SH-SY5Y (cell line): ENCODE measurements around the gene FAM169A.

Experiments used
- GATA2 ChIP-seq: IDR thresholded peaks from 2 replicates; pipeline ENCODE4 v1.6.1; 2011; ENCODE audit warnings: mild to moderate bottlenecking, low read depth, low read length
- GATA3 ChIP-seq: IDR thresholded peaks from 2 replicates; pipeline ENCODE4 v1.6.1; 2011; ENCODE audit warnings: low read depth, mild to moderate bottlenecking, low read length, moderate library complexity

FAM169A gene

DNA sequence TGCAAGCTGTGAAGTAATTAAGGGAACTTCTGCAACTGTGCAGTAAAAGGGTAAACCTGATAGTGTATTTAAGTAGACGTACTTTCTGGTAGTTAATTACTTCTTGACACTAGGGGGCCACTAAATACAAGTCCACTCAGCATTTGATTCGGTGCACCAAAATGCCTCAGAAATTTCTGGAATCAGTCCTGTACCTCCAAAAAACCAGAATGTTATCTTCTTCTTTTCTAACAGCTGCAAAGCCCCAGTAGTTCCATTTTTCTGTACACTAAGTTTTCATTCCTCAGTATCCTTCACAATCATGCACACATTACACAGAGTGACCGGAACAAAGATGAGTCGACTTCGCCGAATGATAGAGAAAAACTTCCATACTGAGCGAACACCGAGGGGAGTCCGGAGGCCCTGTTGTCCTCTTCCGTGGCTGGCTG is 99.8 kb downstream of the FAM169A start:
- no peak for TF ChIP-seq GATA2
- TF ChIP-seq GATA3, result no peak

DNA sequence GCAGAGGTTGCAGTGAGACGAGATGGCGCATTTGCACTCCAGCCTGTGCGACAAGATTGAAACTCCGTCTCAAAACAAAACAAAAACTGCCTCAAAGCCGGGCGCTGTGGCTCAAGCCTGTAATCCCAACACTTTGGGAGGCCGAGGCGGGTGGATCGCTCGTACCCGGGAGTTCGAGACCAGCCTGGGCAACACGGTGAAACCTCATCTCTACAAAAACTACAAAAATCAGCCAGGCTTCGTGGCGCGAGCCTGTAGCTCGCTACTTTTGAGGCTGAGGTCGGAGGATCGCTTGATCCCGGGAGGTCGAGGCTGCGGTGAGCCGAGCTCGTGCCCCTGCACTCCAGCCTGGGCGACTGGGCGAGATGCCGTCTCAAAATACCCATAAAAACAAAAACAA is 100.3 kb downstream of the FAM169A start:
- TF ChIP-seq GATA2 (no peak), GATA3 (no peak)

DNA sequence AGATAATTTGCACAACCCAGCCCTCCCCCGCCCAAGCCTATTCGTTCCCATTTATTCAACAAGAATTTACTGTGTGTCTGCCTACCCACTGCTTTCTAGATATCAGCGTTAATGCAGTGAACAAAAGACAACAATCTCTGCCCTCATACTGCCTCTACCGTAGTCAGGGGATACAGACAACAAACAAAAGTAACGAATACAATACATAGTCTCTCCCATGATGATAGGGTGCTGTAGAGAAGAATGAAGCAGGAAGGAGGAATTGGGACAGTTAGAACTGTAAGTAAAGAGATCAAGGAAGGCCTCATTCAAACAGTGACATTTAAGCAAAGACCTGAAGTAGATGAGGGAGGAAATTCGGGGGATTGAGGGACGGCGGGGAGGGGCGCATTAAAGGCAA is 101.0 kb downstream of the FAM169A start:
- TF ChIP-seq GATA2 (no peak), GATA3 (no peak)

DNA sequence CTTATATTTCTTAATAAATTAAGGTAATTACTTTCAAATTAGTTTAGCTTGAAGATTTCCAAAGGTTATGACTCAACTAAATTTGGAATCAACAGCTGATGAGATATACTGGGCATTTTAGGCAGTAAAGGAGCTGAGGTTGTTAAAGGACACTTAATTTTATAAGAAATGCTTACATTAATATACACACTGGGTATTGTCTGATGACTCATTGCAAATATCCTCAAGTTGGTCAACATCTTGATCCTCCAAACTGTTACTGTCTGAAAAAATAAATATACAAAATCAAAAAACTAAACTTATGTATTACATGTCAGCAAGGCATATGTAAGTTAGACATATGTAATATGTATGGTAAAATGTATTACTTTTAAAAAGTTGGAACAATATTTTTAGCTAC is 102.7 kb downstream of the FAM169A start:
- TF ChIP-seq GATA2 (no peak), GATA3 (no peak)

DNA sequence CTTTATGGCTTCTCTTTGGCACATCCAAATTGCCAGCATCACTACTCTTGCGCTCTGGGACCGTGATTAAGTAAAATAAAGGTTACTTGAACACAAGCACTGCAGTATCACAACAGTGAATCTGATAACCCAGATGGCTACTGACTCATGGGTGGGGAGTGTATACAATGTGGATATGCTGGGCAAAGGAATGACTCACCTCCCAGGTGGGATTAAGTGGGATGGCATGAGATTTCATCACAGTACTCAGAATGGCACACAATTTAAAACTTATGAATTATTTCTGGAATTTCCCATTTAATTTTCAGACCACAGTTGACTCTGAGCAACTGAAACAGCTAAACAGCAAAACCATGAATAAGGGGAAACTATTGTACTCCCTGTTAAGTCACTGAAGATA is 103.6 kb downstream of the FAM169A start:
- TF ChIP-seq GATA3, result no peak
- no peak for TF ChIP-seq GATA2

DNA sequence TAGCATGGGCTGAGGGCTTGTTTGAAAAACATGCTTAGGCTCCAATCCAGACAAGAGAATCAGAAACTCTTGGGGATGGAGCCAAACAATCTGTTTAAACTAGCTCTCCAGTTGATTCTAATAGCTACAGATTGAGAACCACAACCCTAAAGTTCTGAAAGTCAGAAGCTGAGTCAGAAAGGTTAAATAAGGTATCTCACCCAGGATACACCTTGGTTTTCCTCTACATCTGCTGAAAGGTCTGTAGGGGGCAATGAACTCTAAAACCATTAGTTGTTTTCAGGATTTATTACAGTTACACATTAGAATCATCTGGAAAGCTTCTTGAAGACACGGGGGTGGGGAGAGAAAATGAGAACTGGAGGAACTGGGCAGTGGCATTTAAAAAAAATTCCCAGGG is 104.9 kb downstream of the FAM169A start:
- no peak for TF ChIP-seq GATA3
- TF ChIP-seq GATA2, result no peak

DNA sequence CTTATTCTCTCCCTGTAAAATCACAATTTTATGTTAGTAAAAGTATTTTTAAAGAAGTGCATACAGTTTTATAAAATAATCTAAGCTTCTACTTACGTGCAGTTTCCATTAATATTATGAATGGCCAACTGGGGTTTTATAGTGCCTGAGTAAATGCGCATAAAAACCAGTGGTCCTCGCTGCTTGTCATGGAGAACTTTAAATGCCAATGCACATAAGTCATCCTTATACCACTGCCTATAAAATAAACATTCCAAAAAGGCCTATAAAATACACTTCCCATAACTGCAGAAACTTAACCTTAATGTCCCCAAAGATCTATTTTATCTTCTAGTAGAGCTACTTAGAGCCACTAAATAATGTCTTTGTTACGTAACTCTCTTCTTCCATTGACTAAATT is 127.8 kb downstream of the FAM169A start:
- no peak for TF ChIP-seq GATA3
- TF ChIP-seq GATA2, result no peak

DNA sequence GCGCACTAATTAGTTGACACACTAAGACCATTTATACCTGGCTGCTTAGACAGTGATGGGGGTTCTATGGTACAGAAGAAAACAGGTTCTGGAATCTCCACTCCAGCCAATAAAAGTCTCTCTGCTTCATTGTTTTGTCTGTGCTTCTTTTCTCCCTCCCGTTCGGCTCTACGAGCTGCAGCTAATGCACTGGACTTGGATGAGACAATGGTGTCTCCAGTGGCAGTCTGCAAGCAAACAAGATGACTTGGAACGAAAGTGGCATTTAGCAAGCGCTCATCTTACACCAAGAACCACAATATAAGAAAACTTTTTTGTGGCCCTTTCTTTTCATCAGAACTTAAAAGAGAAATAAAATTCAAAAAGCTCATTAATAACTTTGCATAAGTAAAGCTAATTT is 129.4 kb downstream of the FAM169A start:
- TF ChIP-seq GATA2, result no peak
- TF ChIP-seq GATA3, result no peak
